Activated T-helper 1 cell treated with anti-CD3 and anti-CD28 coated beads, Interleukin-12 subunit alpha, Interleukin-12 subunit beta, Interleukin-2, Interleukin-4 antibody, amounts not matched to agents 30 ng/mL and 10 ng/mL and 1 ng/mL, durations not matched to agents 14 hours and 24 hours and 36 hours (primary cell): ENCODE data around the gene AOPEP. TPM values are rescaled to one million over a fixed set of nuclear protein-coding genes. Genes with fewer than 3 reads are reported as not detected.

Source experiments
- DNase-seq: peaks from one replicate; pipeline ENCODE4 v3.0.0; 2021; ENCODE audit warnings: low spot score
- H3K27ac Mint-ChIP-seq: one replicate; pipeline ENCODE4 v1.8.0; 2021; ENCODE audit warnings: mild to moderate bottlenecking, mixed read lengths
- H3K27me3 Mint-ChIP-seq: one replicate; pipeline ENCODE4 v1.8.0; 2022; ENCODE audit warnings: mild to moderate bottlenecking, moderate library complexity, mixed read lengths; ENCODE audit not compliant: insufficient read depth
- H3K36me3 Mint-ChIP-seq: one replicate; pipeline ENCODE4 v1.8.0; 2021; ENCODE audit warnings: low read depth, mixed read lengths
- H3K4me1 Mint-ChIP-seq: one replicate; pipeline ENCODE4 v1.8.0; 2021; ENCODE audit warnings: low read depth, mixed read lengths
- H3K4me3 Mint-ChIP-seq: one replicate; pipeline ENCODE4 v1.8.0; 2021; ENCODE audit warnings: mild to moderate bottlenecking, moderate library complexity, mixed read lengths
- H3K9me3 Mint-ChIP-seq: one replicate; pipeline ENCODE4 v1.8.0; 2021; ENCODE audit warnings: mixed read lengths
- intact Hi-C: fragments of 100-400 bp; cut with micrococcal nuclease; formaldehyde crosslinking; loops from one replicate; pipeline ENCODE4 v1.15.1; 2024
- total RNA-seq: library from RNA; stranded (reverse); gene quantifications from 2 replicates; pipeline ENCODE4 v1.2.3, GENCODE V29; 2022

The AOPEP gene
- total RNA-seq, 1 donor from 2014 or later: 22.5 TPM

DNA sequence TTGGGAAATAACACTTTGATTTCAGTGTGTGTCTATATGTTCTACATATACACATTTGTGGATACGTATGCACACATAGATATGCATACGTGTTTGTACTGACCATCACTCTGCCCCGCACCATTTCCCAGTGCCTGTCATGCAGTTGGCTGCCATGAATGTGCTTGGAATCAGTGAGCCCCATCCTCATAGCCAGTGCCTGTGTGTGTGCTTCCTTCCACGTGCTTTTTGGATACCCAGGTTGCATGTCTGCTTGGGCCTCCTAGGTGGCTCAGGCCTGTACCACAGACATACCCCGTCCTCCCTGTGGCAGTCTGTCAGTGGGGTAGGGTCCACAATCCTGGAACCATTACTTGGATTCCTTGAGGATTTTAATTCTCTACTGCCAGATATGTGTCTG, 347.4 kb downstream of the AOPEP start:
- H3K27me3 Mint-ChIP-seq: no peaks in the 10 kb centered on the region
- H3K36me3 Mint-ChIP-seq: no peaks in the 10 kb centered on the region
- H3K4me1 Mint-ChIP-seq: no peaks in the 10 kb centered on the region
- DNase-seq: no peak
- H3K27ac Mint-ChIP-seq: no peak overlapping the region
- intact Hi-C loops: no loop called here
- H3K4me3 Mint-ChIP-seq: no peak overlapping the region
- H3K9me3 Mint-ChIP-seq: no peaks in the 10 kb centered on the region

DNA sequence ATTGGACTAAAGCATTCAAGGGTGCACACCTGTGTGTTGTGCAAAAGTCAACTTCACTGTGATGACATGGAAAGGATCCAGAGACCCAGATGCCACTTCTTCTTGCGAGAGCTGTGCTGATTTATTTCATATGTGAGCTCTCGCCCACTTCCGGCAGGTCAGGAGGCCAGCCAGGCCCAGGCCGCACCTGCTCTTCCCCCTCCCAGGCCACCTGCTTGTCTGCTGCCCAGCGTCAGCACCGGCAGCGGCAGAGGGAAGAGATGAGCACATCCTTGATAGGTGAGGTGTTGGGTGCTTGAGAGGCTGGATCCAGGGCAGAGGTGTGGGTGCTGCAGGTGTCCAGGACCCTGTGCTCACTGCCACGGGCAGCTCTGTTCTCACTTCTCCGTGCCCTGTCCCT, 348.1 kb downstream of the AOPEP start:
- no peaks in the 10 kb centered on the region for H3K27me3 Mint-ChIP-seq
- no peaks in the 10 kb centered on the region for H3K9me3 Mint-ChIP-seq
- no peak overlapping the region for H3K4me3 Mint-ChIP-seq
- no peak for DNase-seq
- H3K4me1 Mint-ChIP-seq: no peaks in the 10 kb centered on the region
- H3K36me3 Mint-ChIP-seq: no peaks in the 10 kb centered on the region
- intact Hi-C loops: no loop called here
- H3K27ac Mint-ChIP-seq: no peak overlapping the region

DNA sequence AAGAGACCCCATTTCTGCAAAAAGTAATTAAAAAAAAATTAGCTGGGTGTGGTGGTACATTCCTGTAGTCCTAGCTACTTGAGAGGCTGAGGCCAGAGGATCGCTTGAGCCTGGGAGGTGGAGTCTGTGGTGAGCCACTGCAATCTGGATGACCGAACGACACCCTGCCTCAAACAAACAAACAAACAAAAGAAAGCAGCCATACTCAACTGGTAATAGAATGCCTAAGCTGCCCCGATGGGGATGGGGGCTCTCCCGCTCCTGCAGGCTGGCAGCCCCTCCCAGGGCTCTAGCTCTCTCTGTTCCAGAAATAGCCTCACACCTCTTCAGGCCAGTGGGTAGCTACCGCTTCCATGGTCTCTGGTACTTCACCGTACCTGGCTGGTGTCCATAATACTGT, 349.2 kb downstream of the AOPEP start:
- no peaks in the 10 kb centered on the region for H3K4me1 Mint-ChIP-seq
- no peaks in the 10 kb centered on the region for H3K9me3 Mint-ChIP-seq
- H3K27me3 Mint-ChIP-seq: no peaks in the 10 kb centered on the region
- intact Hi-C loops: no loop called here
- no peak overlapping the region for H3K4me3 Mint-ChIP-seq
- H3K27ac Mint-ChIP-seq: no peak overlapping the region
- H3K36me3 Mint-ChIP-seq: no peaks in the 10 kb centered on the region
- no peak for DNase-seq

DNA sequence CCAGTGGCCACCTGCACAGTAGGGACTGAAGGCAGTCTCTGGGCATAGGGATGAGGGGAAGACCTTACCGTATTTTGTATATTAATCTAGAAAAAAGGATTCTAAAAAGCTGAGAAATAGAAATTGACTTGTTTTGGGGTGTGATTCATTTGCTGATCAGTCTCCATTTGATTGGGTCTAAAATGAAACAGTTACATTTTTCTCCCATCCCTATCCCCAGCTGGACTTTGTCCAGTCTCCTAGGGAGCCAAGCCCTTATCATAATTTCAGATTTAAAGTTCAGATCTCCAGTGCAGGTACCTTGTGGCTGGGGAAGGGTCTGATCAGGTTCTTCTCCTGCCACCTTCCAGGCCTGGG, 350.2 kb downstream of the AOPEP start:
- no peaks in the 10 kb centered on the region for H3K27me3 Mint-ChIP-seq
- no peak for DNase-seq
- intact Hi-C loops: no loop called here

DNA sequence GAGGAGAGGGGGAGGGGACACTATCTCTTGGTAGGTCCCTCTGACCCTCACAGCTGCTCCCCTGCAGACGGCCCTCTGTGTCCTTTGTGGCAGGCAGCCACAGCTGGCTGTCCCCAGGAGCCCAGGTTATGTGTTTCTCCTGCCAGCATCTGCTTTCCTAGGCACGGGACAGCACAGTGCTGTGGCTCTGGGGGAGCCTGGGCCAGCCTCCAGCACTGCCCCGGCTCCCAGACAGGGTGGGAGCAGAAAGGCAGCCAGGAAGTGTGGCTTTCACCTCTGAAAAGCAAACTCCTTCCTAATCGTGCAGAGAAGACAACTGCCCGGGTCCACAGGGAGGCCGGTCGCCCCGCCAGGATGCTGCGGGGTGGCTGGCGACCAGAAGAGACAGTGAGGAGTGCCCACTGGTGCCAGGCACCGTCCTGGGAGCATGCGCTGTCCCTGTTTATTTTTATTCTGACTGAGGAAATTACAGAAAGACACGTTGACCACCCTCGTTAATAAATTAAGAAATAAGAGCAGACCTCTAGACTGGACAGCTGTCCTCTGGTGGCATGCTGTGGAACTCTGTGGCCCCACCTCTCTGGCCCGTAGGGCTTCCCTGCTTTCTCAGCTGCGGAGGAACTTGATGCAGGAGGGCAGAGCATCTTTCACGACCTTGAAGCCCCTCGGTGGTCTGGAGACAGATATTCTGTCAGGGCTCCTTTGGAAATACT, 350.7 kb downstream of the AOPEP start:
- H3K4me3 Mint-ChIP-seq: no peak overlapping the region
- H3K4me1 Mint-ChIP-seq: no peaks in the 10 kb centered on the region
- no peaks in the 10 kb centered on the region for H3K9me3 Mint-ChIP-seq
- no peak overlapping the region for H3K27ac Mint-ChIP-seq
- H3K36me3 Mint-ChIP-seq: no peaks in the 10 kb centered on the region
- DNase-seq: no peak
- intact Hi-C loops: no loop called here
- H3K27me3 Mint-ChIP-seq: no peaks in the 10 kb centered on the region

More for the DNA sequence above, 350.2 kb downstream of the AOPEP start:
- Mint-ChIP-seq H3K27ac (no peak overlapping the region), H3K36me3 (no peaks in the 10 kb centered on the region), H3K4me3 (no peak overlapping the region), H3K9me3 (no peaks in the 10 kb centered on the region), H3K4me1 (no peaks in the 10 kb centered on the region)

DNA sequence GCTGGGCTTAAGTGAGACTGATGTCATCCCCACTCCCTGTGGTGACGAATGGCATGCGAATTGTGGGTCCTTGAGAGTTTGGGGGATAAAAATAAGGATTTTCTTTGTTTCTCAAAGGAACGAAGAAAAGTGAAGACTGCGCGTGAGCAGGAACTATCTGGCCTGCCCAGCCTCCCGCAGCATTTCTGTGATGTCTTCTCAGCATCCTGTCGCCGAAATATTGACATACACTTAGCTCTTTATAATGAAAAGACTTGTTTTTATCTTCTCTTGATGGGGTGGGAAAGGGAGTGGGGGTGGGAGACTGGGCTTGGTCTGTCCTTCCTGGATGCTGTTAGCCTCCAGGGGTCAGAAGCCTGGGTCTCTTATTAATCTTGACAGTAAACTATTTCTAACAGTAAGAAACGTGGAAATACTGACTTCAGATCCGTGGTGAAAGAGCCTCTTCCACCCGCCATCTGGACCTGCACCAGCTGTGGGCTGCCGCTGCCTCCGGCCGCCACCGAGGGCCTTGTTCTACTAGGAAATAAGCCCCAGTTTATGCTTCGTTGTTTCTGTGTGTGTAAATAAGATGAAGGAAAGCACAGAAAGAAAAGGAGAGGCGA, 351.4 kb downstream of the AOPEP start:
- no peak for DNase-seq
- intact Hi-C loops: no loop called here
- no peaks in the 10 kb centered on the region for H3K9me3 Mint-ChIP-seq
- H3K4me3 Mint-ChIP-seq: no peak overlapping the region
- no peak overlapping the region for H3K27ac Mint-ChIP-seq
- no peaks in the 10 kb centered on the region for H3K27me3 Mint-ChIP-seq
- no peaks in the 10 kb centered on the region for H3K4me1 Mint-ChIP-seq
- H3K36me3 Mint-ChIP-seq: no peaks in the 10 kb centered on the region

DNA sequence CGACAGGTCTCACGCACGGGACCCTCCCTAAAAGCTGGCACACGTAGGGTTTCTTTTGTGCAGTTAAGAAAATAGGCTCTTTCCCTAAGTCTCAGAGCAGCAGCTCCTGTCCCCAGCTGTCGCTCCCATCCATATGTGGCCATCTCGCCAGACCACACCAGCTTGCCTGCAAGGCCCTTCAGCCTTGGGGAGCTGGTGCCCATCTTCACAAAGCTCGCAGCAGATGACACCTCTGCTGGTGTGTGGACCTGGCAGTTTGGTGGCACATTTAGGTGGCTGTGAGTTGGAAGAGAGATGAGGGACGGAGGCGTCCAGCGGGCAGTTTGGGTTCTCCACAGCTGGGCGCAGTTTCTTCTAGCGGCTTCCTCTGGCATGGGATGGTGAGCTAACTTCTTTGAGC, 352.0 kb downstream of the AOPEP start:
- Mint-ChIP-seq H3K4me3 (no peak overlapping the region), H3K27ac (no peak overlapping the region), H3K9me3 (no peaks in the 10 kb centered on the region), H3K27me3 (no peaks in the 10 kb centered on the region), H3K36me3 (no peaks in the 10 kb centered on the region), H3K4me1 (no peaks in the 10 kb centered on the region)
- intact Hi-C loops: no loop called here
- no peak for DNase-seq

DNA sequence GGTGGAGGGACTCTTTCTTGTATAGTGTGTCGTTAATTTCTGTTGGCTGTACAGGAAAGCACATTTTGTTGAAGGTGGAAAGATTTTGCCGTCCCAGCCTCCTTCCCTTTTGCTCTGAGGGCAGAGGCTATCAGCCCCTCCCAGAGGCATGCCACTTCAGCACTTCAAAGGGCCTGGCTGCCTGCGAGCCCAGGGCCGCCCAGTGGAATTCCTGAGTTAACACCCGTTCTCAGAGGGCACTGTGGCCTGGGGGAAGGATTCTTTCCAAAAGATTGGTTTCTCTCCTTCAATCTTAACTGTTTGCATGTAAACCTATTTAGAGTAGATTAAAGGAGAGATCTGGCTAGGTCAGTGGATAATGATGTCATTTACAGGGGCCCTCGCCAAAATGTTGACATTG, 352.4 kb downstream of the AOPEP start:
- intact Hi-C loops: no loop called here
- no peaks in the 10 kb centered on the region for H3K9me3 Mint-ChIP-seq
- H3K36me3 Mint-ChIP-seq: peaks cover 3% of the 10 kb centered on the region
- H3K4me3 Mint-ChIP-seq: no peak overlapping the region
- no peak overlapping the region for H3K27ac Mint-ChIP-seq
- DNase-seq: no peak
- no peaks in the 10 kb centered on the region for H3K27me3 Mint-ChIP-seq
- no peaks in the 10 kb centered on the region for H3K4me1 Mint-ChIP-seq

DNA sequence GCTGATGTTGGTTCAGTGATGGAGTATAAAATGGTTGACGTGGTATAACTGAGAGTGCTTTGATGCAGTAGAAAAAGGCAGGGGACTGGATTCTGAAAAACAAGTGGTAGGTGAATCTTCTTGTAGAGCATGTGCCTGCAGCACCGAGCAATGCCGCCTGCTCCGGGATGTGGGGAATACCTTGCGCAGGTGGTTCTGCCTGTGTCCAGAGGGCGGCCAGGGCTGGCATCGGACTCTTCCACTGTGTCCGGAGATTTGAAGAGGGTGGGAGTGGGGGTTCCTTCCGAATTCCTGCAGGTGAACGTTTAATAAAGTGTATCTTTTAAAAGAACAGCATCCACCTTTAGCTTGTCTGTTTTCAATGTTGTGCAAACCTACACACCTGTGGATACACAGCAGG, 353.0 kb downstream of the AOPEP start:
- no peaks in the 10 kb centered on the region for H3K27me3 Mint-ChIP-seq
- H3K36me3 Mint-ChIP-seq: peaks cover 3% of the 10 kb centered on the region
- intact Hi-C loops: no loop called here
- no peaks in the 10 kb centered on the region for H3K4me1 Mint-ChIP-seq
- H3K27ac Mint-ChIP-seq: no peak overlapping the region
- no peak for DNase-seq
- H3K9me3 Mint-ChIP-seq: no peaks in the 10 kb centered on the region
- H3K4me3 Mint-ChIP-seq: no peak overlapping the region

DNA sequence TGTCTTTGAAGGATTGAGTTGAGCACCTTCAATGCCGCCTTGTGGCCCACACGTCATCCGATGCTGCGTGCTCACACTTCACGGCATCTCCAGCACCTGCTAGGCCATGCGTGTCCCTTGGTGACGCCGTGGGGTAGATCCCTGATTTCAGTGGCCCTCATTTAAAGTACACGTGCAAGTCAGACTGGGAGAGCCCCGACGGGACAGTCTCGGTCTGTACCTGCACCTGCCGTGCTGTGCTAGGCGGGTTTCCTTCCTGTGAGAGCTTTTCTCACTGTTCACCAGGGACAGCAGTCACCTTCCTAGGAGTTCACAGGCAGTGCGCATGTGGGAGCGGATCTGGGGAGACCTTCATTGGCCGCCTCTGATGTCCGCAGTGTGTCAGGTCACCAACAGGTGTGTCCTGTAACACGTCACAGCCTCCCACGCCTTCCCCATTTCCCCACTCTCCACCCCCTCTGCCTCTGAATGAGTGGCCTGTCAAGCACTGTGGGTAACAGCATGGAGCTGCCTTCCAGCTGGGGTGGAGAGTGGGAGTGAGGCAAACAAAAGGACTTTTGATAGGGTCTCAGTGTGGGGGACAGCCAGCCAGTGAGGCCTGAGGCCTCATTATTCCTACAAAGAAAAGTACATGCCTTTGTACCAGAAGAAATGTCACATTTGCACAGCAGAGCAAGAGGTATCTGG, 354.6 kb downstream of the AOPEP start:
- DNase-seq: no peak
- intact Hi-C loops: no loop called here

DNA sequence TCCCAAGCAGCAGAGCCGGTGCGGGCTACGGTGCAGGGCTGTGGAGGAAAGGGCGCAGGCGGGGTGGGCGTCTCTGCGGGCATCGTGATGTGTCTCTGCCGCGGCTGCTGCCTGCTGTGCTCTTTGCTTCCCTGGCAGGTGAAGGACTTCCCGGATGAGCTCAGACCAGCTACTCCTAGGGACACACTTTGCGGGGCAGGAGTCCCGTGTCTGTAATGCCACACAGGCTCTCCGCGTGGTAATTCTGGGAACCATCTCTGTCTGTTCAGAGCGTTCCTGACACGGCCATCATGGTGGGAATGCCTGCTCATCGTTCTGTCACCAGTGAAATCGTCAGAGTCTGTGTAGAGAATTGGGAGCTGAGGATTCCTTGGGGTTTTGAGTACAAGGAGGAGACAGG, 355.5 kb downstream of the AOPEP start:
- intact Hi-C loops: no loop called here
- Mint-ChIP-seq H3K4me3 (no peak overlapping the region), H3K27me3 (no peaks in the 10 kb centered on the region), H3K36me3 (peaks cover 3% of the 10 kb centered on the region), H3K27ac (no peak overlapping the region), H3K9me3 (no peaks in the 10 kb centered on the region), H3K4me1 (no peaks in the 10 kb centered on the region)
- no peak for DNase-seq

More for the DNA sequence above, 354.6 kb downstream of the AOPEP start:
- Mint-ChIP-seq H3K4me3 (no peak overlapping the region), H3K36me3 (peaks cover 3% of the 10 kb centered on the region), H3K9me3 (no peaks in the 10 kb centered on the region), H3K27me3 (no peaks in the 10 kb centered on the region), H3K27ac (no peak overlapping the region), H3K4me1 (no peaks in the 10 kb centered on the region)

DNA sequence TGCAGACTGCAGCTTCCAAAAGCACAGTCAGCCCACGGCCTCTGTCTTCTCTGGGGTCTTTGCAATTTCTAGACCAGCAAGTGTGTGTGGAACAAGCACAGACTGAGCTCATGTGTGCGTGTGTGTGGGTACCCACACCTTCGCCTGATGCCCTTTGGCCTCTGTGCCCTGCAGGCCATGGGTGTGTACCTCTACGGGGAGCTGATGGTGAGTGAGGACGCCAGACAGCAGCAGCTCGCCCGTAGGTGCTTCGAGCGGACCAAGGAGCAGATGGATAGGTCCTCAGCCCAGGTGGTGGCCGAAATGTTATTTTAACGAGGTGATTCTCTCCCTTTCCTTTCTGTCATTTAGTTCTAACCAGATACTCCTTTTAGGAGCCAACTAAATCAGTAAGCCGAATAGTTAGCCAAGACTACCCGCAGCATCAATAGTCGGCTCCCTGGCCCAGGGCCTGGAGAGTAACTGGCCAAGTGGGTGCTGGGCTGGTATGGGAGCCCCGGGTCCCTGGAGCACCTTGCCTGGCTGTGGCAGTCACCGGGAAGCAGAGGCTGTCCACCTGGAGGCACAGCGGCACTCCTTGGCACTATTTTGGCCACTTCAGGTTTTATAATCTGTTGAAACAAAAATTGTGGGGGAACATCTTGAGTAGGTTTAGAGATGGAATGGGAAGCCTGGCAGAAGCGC, 356.0 kb downstream of the AOPEP start:
- intact Hi-C loops: no loop called here
- no peaks in the 10 kb centered on the region for H3K4me1 Mint-ChIP-seq
- peaks cover 3% of the 10 kb centered on the region for H3K36me3 Mint-ChIP-seq
- no peak overlapping the region for H3K27ac Mint-ChIP-seq
- H3K9me3 Mint-ChIP-seq: no peaks in the 10 kb centered on the region
- DNase-seq: no peak
- no peak overlapping the region for H3K4me3 Mint-ChIP-seq
- H3K27me3 Mint-ChIP-seq: no peaks in the 10 kb centered on the region

DNA sequence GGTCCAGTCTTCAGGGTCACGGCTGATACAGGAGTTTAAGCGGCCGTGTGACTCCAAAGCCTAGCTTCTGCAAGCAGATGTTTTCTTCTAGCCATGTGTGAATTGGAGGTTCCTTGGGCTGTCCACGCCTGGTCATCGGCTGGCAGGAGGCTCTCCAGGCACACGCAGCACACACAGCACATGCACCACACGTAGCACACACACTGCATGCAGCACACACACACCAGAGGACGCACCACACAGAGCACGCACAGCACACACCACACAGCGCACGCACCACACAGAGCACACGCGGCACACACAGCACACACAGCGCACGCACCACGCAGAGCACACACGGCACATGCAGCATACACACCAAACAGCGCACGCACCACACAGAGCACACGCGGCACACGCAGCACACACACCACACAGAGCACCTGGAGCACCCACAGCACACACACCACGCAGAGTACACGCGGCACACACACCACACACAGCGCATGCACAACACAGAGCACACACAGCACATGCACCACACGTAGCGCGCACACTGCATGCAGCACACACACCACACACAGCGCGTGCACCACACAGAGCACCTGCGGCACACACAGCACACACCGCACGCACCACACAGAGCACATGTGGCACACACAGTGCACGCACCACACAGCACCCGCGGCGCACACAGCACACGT, 356.7 kb downstream of the AOPEP start:
- H3K4me1 Mint-ChIP-seq: no peaks in the 10 kb centered on the region
- DNase-seq: no peak
- no peak overlapping the region for H3K4me3 Mint-ChIP-seq
- no peaks in the 10 kb centered on the region for H3K9me3 Mint-ChIP-seq
- no peaks in the 10 kb centered on the region for H3K27me3 Mint-ChIP-seq
- H3K27ac Mint-ChIP-seq: no peak overlapping the region
- intact Hi-C loops: no loop called here
- H3K36me3 Mint-ChIP-seq: peaks cover 3% of the 10 kb centered on the region
